Cardiac atrium fibroblast (primary cell): ENCODE data around the gene ASB7. TPM values are rescaled to one million over a fixed set of nuclear protein-coding genes. Genes with fewer than 3 reads are reported as not detected.

Source experiments
- total RNA-seq: library from RNA; depleted of rRNA; stranded (reverse); fragments of >200 nt; gene quantifications from 2 replicates; pipeline ENCODE4 v1.2.3, GENCODE V29; 2015

ASB7 gene
- total RNA-seq = 6.1 and 9.7 TPM in 2 replicates

GRCh38 chr15:100602064-100602822 is at the start of gene ASB7, which contains the start of gene LINS1:
Gene ASB7, plus strand, starts transcription at chr15:100602589. Its CDS starts 9,628 bp downstream, at chr15:100612217.
Gene LINS1, minus strand, starts transcription at chr15:100602184. Its CDS starts 21,342 bp downstream, at chr15:100580842.

Other genes starting within 250 kb of the ASB7 start
- gene CERS3, start 73.6 kb upstream of the ASB7 start, total RNA-seq = not detected in 2 replicates
- gene LINS1, start 405 bp upstream of the ASB7 start, total RNA-seq = 8.9 and 16.4 TPM in 2 replicates